ENCODE data around the gene DDX47. TPM values are rescaled to one million over a fixed set of nuclear protein-coding genes. Genes with fewer than 3 reads are reported as not detected.
A peak's percentile ranks its signal among the peaks of the same experiment; 100 is the strongest.

Gene DDX47
- total and polyA plus RNA-seq, 2 of the 13 experiments (the other 11 are each of a cell fraction or from before 2014, with no cell fraction given): 48.5 to 78.7 TPM

DNA sequence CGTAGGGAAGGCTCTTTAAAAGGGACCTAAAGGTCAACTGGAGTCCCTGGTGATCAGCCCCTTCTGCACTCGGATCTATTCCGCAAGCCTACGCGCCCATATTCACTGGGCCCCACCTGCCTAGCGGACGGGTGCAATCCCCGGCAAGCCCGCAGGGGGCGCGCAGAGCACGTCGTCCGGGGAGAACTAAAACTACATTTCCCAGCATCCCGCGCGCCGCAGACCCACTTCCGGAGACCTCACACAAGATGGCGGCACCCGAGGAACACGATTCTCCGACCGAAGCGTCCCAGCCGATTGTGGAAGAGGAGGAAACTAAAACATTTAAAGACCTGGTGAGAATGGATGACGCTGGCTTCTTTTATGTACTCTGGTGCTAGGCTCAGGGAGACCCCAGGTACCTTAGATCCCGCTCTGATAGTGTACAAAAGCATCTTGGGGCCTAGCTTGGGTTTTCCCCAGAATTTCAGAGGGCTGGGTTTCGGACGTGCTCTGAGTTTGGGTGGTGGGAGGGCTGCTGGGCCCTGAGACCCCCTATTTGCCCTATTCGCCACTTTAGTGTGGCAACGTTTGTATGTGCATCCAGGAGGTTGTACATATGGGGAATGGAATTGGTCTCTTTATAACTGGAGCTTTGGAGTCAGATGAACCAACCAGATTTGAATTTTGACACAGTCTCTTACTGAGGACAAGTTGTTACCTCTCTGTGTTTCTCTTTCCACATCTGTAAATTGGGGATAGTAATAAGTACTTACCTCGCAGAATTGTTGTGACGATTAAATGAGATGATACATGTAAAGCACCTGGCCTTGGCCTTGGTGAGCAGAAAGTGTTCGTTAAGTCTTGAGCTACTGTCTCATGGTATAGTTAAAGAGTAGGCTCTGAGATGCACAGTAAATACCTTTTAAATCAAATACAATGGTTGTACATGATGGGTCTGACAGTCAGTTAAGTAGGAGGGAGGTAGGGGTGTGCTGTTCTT lies at the start of gene DDX47 (continued):
- TF ChIP-seq, protein P1, sequence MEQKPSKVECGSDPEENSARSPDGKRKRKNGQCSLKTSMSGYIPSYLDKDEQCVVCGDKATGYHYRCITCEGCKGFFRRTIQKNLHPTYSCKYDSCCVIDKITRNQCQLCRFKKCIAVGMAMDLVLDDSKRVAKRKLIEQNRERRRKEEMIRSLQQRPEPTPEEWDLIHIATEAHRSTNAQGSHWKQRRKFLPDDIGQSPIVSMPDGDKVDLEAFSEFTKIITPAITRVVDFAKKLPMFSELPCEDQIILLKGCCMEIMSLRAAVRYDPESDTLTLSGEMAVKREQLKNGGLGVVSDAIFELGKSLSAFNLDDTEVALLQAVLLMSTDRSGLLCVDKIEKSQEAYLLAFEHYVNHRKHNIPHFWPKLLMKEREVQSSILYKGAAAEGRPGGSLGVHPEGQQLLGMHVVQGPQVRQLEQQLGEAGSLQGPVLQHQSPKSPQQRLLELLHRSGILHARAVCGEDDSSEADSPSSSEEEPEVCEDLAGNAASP (CRISPR knock-in tag; IDR thresholded peaks at IDR 0.05; ENCODE audit: borderline replicate concordance): peak; percentile 38; the same call in 1 of the 2 replicates
- TF ChIP-seq, protein P2, sequence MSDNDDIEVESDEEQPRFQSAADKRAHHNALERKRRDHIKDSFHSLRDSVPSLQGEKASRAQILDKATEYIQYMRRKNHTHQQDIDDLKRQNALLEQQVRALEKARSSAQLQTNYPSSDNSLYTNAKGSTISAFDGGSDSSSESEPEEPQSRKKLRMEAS (IDR thresholded peaks at IDR 0.05): peak; percentile 81
- TF ChIP-seq SPEN (CRISPR knock-in tag; IDR thresholded peaks at IDR 0.05; ENCODE audit: low read depth) (peak; percentile 63; the same call in 1 of the 2 replicates), MTA3 (CRISPR knock-in tag; IDR thresholded peaks at IDR 0.05) (no peak), ZNF761 (CRISPR knock-in tag; conservative IDR thresholded peaks at IDR 0.05) (peak; percentile 47; the same call in 1 of the 2 replicates), ZFP37 (CRISPR knock-in tag; IDR thresholded peaks at IDR 0.05; ENCODE audit: borderline replicate concordance) (peak; percentile 66; the same call in 1 of the 2 replicates), ZNF616 (CRISPR knock-in tag; IDR thresholded peaks at IDR 0.05; ENCODE audit: low read depth) (no peak), ZNF562 (CRISPR knock-in tag; IDR thresholded peaks at IDR 0.05; ENCODE audit: borderline replicate concordance) (no peak), KDM1A (CRISPR knock-in tag; IDR thresholded peaks at IDR 0.05) (no peak), CREM (IDR thresholded peaks at IDR 0.05) (peak; percentile 91), CREM (CRISPR knock-in tag; IDR thresholded peaks at IDR 0.05) (no peak), CAMTA2 (CRISPR knock-in tag; IDR thresholded peaks at IDR 0.05; ENCODE audit: borderline replicate concordance) (peak; percentile 72; the same call in 1 of the 2 replicates), NR2C2 (CRISPR knock-in tag; IDR thresholded peaks at IDR 0.05; ENCODE audit: borderline replicate concordance) (peak; percentile 81), MED8 (CRISPR knock-in tag; IDR thresholded peaks at IDR 0.05; ENCODE audit: insufficient replicate concordance) (peak; percentile 36), SIN3B (IDR thresholded peaks at IDR 0.05; ENCODE audit: low read length) (peak; percentile 78; the same call in 1 of the 2 replicates), ZNF34 (CRISPR knock-in tag; IDR thresholded peaks at IDR 0.05; ENCODE audit: borderline replicate concordance) (0 out of 2 replicates have a peak, but pooled peaks have one; percentile 41), KDM3A (CRISPR knock-in tag; IDR thresholded peaks at IDR 0.05; ENCODE audit: low read depth) (peak; percentile 76; the same call in 1 of the 2 replicates), ZNF136 (CRISPR knock-in tag; IDR thresholded peaks at IDR 0.05; ENCODE audit: low read depth) (peak; percentile 94)
- TF ChIP-seq, protein P3, sequence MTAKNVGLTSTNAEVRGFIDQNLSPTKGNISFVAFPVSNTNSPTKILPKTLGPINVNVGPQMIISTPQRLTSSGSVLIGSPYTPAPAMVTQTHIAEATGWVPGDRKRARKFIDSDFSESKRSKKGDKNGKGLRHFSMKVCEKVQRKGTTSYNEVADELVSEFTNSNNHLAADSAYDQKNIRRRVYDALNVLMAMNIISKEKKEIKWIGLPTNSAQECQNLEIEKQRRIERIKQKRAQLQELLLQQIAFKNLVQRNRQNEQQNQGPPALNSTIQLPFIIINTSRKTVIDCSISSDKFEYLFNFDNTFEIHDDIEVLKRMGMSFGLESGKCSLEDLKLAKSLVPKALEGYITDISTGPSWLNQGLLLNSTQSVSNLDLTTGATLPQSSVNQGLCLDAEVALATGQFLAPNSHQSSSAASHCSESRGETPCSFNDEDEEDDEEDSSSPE (CRISPR knock-in tag; IDR thresholded peaks at IDR 0.05): peak; percentile 60; the same call in 1 of the 2 replicates
- TF ChIP-seq, protein P4, sequence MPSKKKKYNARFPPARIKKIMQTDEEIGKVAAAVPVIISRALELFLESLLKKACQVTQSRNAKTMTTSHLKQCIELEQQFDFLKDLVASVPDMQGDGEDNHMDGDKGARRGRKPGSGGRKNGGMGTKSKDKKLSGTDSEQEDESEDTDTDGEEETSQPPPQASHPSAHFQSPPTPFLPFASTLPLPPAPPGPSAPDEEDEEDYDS (CRISPR knock-in tag; IDR thresholded peaks at IDR 0.05): peak; percentile 47; the same call in 1 of the 2 replicates
- TF ChIP-seq, protein P5, sequence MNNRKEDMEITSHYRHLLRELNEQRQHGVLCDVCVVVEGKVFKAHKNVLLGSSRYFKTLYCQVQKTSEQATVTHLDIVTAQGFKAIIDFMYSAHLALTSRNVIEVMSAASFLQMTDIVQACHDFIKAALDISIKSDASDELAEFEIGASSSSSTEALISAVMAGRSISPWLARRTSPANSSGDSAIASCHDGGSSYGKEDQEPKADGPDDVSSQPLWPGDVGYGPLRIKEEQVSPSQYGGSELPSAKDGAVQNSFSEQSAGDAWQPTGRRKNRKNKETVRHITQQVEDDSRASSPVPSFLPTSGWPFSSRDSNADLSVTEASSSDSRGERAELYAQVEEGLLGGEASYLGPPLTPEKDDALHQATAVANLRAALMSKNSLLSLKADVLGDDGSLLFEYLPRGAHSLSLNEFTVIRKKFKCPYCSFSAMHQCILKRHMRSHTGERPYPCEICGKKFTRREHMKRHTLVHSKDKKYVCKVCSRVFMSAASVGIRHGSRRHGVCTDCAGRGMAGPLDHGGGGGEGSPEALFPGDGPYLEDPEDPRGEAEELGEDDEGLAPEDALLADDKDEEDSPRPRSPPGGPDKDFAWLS (CRISPR knock-in tag; IDR thresholded peaks at IDR 0.05; ENCODE audit: borderline replicate concordance): no peak
- TF ChIP-seq, protein P6, sequence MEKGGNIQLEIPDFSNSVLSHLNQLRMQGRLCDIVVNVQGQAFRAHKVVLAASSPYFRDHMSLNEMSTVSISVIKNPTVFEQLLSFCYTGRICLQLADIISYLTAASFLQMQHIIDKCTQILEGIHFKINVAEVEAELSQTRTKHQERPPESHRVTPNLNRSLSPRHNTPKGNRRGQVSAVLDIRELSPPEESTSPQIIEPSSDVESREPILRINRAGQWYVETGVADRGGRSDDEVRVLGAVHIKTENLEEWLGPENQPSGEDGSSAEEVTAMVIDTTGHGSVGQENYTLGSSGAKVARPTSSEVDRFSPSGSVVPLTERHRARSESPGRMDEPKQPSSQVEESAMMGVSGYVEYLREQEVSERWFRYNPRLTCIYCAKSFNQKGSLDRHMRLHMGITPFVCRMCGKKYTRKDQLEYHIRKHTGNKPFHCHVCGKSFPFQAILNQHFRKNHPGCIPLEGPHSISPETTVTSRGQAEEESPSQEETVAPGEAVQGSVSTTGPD (CRISPR knock-in tag; IDR thresholded peaks at IDR 0.05): no peak

Data from HepG2 (cell line).